Stimulated activated CD4-positive, alpha-beta T cell treated with anti-CD3 and anti-CD28 coated beads, Interleukin-12 subunit alpha, Interleukin-12 subunit beta, amount 100 ng/mL, for 48 hours (primary cell): ENCODE measurements around the gene CLPTM1L.
A peak's percentile ranks its signal among the peaks of the same experiment; 100 is the strongest.

Experiments
- DNase-seq, 3 donors: peaks; one replicate each; pipeline ENCODE4 v3.0.0-alpha.2; 2020; ENCODE audit warnings: low read depth in 2 of 3, low spot score in 1 of 3

The CLPTM1L gene, protein sequence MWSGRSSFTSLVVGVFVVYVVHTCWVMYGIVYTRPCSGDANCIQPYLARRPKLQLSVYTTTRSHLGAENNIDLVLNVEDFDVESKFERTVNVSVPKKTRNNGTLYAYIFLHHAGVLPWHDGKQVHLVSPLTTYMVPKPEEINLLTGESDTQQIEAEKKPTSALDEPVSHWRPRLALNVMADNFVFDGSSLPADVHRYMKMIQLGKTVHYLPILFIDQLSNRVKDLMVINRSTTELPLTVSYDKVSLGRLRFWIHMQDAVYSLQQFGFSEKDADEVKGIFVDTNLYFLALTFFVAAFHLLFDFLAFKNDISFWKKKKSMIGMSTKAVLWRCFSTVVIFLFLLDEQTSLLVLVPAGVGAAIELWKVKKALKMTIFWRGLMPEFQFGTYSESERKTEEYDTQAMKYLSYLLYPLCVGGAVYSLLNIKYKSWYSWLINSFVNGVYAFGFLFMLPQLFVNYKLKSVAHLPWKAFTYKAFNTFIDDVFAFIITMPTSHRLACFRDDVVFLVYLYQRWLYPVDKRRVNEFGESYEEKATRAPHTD

DNA sequence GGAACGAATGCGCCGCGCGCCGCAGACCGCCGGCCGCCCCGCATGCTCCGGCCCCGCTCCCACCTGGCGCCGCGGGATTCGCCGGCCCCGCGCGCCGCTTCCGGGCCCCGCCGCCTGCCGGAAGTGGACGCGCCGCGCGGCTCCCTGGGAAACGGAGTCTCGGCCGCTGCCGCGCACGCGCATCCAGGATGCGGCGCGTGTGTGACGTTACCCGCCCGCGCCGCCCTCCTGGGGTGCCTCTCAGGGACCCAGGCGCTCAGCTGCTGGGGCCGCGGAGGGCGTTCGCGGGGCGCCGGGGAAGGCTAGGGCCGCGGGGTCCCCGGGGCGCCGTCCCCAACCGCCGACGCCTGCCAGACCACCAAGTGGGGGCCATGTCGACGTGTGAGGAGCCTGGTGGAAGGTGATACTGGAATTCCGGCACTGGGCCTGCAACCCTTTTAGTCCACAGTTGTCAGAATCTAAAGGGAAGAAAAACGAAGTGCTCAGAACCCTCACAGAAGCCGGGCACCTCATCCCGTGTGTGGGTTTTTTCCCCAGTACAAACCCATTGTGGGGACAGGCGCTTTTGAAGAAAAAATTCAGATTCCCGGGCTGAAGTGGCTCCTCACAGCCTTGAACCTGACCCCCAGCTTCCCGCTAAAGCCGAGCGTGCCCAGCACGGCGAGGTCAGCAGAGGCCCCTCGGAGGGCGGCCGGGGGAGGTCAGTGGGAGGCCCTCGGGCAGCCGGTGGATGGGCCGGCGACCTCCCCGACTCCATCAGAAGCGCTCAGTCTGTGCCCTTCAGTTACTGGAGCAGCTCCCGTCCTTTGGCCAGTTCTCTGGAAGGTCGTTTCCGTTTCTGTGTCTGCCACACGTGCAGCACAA is at the start of gene CLPTM1L:
Gene CLPTM1L (minus strand): TSS at position 125 of the 864 bp plus-strand sequence. CDS start 258 bp downstream, outside the sequence.
- DNase-seq = peak; percentile 66 to 82 (median 74)

DNA sequence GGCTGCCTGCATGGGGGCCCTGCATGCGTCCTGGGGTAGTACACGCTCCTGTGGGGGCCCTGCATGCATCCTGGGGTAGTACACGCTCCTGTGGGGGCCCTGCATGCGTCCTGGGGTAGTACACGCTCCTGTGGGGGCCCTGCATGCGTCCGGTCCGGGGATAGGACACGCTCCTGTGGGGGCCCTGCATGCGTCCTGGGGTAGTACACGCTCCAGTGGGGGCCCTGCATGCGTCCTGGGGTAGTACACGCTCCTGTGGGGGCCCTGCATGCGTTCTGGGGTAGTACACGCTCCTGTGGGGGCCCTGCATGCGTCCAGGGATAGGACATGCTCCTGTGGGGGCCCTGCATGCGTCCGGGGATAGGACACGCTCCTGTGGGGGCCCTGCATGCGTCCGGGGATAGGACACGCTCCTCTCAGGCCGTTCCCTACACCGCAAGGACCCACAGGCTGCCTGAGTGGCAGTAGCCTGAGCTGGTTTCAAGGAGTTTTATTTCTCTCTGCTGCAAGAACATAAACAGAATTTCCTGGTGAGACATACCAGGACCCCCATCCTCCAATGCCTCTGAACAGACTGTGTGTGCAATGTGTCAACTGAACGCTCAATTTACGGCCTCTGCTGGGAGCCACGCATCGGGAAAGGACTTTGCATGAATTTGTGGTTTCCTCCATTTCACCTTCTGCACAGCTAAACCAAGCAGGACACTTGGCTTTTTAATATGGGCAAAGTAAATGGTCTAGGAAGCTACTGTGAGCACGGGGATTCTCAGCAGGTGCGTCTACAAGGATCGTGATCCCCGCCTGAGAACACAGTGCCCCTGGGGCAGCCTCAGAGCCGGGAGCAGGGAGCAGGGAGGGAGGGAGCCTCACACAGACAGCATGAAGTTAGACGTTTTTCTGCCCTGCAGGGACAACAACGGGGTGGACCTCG is 48.9 kb upstream of the CLPTM1L start:
- DNase-seq = no peak

DNA sequence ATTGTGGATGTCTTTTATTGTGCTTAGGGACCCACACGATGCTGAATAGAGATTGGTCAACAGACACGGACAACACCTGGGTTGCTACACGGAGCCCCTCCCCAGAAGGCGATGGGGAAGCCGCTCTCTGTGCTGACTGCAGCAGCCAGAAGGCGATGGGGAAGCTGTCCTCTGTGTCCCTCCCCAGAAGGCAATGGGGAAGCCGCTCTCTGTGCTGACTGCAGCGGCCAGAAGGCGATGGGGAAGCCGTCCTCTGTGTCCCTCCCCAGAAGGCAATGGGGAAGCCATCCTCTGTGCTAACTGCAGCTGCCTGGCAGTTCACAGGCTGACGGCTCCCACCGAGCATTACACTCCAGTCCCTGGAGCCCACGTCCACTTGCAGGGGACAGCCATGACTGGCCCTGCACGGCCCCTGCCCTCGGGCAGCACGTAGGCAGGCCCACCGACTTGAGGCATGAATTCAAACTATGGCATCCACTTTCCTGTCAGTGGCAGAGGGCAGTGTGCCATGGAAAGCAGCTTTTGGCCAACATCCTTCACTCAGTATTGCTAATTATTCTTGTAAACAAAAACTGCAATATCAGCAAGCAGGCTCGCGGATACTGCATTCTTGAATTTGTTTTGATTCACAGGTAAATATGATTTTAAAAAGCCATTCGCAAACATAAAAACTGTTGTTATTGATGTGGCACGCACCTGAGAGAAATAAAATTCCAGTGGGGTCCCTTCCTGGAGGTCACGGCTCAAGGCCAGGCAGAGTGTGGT is 48.1 kb upstream of the CLPTM1L start:
- no peak for DNase-seq

DNA sequence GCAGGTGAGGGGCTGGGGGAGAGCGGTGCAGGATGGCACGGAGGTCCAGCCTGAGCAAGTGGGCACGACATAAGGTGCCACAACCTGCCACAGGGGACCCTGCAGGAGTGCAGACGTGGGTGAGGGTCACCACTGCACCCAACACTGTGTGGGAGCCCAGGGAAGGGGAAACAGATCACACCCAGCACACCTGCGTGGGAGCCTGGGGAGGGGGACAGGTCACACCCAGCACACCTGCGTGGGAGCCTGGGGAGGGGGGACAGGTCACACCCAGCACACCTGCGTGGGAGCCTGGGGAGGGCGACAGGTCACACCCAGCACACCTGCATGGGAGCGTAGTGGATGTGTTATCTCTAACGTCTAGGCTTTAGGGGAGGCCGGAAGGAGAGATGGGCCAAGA is 47.4 kb upstream of the CLPTM1L start:
- no peak for DNase-seq

DNA sequence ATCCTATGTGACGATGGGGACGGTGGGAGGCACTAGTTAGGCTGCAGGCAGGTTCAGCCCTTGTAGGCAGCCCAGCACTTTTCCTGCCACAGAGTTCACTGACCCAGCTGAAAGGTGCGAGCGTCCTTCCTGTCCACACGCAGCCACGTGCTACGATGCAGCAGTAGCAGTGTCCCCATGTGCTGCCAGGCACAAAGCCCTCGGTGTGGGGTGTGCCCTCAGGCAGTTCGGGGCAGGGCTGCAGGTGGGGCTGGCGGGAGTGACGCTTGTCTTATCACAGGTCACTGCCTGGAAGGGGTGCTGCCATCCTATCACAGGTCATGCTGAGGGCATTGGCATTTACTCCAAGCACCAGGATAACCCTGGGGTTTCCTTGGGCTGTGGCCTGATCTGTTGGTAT is 46.8 kb upstream of the CLPTM1L start:
- no peak for DNase-seq

DNA sequence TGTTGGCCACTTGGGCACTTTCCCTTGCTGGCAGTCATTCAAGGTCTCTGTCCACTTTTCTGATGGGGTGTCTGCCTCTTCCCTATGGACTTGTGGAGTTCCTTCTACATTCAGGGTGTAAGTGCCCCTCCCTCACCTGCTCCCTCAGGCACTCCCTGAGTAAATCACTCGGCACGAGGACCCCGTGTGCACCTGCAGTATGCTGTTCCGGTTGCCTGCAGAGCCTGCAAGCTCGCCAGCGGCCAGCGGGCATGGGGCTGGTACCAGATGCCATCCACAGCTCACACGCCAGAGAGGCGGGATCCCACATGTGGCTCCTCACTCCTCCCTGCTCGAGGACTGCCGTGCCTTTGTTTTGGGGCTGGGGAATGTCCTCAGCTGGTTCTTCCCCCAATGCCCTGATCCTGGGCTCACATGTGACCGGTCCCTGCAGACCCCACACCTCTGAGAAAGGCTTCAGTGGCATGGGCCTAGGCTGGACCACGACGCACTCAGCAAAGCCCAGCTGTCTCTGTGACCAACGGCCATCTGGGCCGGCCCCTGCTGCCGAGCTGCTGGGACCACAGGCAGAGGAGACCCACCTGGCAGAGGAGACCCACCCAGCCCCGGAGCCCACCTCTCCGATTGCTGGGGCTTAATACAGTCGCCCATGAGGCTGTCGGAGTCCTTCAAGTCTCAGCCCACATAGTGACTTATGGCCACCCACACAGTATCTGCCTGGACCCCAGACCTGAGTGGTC is 46.1 kb upstream of the CLPTM1L start:
- DNase-seq = no peak

DNA sequence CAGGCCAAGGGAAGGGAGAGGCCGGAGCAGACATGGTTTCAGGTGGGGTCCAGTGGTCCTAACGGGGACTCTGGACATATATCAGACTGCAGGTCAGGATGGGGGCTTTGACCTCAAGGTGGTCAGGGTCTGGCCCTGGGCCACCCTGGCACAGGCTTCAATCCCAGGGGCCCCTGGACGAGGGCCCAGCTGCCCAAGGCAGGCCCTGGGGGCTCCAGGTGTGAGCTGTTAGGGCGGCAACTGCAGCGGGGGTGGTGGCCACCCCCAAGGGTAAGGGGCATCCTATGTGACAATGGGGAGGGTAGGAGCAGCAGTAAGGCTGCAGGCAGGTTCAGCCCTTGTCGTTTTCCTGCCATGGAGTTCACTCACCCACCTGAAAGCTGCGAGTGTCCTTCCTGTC is 45.4 kb upstream of the CLPTM1L start:
- no peak for DNase-seq

DNA sequence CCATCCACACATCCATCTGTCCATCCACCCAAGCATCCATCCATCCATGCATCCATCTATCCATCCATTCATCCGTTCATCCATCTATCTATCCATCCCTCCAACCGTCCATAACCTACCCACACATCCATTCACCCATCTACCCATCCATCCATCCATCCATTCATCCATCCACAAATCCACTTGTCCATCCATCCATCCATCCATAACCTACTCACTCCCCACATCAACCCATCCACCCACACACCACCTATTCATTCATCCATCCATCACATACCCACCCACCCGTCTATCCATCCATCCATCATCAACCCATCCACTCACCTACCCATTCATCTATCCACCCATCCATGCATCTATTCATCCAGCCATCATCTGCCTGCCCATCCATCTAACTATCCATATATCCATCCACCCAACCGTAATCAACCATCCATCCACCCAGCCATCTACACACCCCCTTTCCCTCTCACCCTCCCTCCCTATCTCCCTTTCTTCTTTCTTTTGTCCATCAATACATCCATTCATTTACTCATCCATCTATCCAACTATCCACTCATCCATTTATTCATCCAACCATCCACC is 43.6 kb upstream of the CLPTM1L start:
- DNase-seq = no peak

DNA sequence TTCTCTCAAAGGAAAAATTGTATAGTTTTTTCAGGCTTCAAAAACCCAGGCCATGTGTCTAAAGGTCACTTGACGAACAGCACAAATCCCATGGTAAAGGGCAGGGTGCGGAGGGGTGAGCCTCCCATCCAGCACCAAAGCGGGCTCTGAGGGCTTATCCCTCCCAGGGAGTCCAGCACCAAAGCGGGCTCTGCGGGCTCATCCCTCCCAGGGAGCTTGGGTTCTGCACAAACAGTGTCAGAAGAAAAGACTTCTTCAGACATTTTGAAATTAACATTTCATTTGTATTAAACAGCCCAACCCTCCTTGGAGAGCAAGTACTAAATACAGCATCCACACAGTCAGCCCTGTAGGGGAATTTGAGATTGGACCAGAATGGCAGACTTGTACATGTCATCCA is 43.0 kb upstream of the CLPTM1L start:
- DNase-seq = no peak

DNA sequence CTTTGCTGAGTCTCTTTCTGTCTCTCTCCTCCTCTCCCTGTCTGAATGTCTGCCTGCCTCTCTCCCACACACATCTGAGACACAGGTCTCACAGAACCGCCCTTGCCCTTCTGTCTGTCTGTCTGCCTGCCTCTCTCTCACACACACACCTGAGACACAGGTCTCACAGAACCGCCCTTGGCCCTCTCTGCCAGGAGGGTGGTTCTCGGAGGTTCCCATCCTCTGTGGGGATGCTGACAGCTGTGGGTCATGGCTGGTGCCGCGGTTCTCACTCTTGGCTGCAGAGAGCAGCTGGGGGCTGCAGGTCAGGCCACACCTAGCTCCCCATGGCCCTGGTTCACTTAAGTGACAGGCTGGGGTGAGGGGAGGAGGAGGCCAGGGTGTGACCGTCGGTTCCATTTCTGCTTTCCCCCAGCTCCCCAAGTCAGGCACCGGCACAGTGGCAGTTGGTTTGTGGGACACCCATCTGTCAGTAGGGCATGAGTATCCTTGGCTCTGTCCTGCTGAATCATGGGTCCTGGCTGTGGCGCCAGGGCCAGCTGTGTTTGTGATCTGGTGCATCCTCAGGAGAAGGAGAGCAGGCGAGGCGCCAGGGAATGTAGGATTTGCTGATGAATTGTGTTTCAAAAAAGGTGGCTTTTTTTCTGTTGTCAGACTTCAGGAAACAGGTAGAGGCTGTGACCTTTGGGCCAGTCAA is 42.3 kb upstream of the CLPTM1L start:
- no peak for DNase-seq

DNA sequence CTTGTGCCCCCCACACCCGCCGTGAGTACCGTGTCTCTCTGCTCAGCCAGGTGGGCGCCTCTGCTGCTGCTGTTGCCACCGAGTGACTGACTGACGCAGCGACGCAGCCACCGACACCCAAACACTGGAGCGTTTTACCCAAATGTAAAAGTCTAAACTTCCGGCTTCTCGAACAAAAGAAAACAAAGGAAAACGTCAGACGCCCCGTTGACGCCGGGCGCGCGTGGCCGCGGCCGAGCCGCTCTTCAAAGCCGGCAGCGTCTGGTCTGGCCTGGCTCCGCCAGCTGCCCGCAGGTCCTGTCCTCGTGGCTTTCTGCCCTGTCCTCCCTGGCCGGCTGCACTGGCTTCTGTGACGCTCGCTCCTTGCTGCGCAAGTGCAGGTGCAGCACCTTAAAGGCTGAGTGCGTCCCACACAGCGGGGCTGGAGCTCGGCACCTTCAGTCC is 41.4 kb upstream of the CLPTM1L start:
- peak; percentile 4 to 35 (median 27) for DNase-seq

DNA sequence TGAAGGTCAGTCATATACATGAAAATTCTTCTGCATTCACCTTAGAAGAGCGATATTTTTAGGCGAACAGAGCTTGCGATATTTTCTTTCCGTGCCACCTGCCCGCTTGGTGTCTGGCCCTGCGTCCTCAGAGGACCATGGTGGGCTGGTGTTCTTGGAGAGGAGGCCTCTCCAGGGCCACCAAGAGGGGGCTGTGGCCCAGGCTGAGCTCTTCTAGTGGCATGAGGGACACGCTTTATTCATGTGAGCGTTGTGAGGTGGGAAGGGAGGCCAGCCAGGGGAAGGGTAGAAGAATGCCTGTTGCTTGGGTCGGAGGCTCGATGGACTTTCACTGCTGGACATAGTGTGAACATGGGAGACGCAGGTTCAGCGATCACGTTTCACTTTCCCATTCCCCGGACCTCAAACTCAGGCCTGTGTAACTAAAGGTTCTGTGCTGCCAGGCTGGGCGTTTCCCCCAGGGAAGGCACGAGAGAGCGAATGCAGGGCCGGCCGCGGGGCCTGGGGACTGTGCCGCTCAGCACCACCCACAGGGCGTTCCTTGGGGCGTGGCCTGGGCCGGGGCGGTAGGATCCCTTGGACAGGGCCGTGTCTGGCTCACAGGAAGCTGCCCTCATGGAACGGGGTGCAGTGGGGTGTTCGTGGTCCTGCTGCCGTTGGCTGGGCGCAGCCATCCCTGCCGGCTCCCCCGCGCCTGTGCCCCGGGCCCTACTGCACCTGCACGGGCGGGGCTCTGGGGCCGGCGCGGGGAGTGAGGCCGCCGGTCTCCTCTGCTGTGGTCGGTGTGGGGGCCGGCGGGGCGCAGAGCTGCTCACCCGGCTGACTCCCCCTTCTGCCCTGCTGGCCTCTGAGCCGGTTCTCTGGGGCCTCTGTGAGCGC is 40.7 kb upstream of the CLPTM1L start:
- DNase-seq = peak; percentile 62 to 82 (median 75)

DNA sequence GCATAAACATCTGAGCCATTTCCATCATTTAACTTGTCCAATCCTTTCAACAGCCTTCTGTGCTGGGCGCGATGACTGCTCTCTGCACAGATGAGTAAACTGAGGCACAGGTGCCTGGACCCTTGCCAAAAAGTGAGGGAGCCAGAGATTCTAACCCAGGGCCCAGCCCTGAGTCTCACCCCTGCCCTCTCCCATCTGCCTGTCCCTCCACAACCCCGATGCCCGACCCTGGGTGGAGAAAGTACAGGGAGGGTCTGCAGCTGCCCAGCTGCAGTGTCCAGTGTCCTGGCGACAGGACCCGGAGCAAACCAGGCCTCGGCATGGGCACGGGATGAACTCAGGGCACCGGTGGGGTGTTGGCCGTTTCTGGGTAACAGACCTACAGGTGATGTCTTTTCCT is 39.6 kb upstream of the CLPTM1L start:
- DNase-seq = no peak

DNA sequence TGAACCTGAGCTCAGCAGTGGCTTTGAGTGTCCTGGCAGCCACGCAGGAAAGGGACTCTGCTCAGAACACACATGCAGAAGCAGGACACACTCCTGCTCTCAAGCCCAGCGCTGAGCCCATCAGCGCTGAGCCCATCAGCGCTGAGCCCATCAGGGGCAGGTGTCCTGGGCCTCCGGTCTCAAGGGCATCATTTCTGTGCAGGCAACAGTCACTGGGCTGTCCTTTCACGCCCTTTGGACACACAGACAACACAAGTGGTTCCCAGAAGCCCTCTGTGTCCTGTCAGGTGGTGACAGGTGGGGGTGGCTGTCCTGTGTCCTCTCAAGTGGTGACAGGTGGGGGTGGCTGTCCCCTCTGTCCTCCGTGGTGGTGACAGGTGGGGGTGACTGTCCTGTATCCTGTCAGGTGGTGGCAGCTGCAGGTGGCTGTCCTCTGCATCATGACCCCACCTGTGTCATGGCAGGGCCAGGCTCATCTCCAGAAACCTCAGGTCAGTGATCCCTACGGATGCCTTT is 39.0 kb upstream of the CLPTM1L start:
- DNase-seq = no peak

DNA sequence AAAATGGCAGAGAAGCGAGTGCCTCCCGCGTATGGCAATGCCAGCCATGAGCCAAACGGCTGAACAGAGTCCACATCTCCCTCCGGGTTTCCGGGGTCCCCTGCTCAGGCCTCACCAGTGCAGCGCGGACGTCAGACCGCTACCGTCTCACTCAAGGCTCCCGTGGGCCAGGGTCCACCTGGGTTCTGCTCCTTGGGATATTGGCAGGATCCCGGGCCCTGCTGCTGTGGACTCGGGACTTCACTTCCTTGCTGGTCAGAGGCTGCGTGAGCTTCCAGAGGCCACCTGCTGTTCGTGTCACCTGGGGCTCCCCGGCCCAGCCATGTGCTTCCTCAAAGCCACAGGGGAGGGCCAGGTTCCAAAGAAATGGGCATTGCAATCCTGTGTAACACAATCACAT is 38.4 kb upstream of the CLPTM1L start:
- DNase-seq = no peak

DNA sequence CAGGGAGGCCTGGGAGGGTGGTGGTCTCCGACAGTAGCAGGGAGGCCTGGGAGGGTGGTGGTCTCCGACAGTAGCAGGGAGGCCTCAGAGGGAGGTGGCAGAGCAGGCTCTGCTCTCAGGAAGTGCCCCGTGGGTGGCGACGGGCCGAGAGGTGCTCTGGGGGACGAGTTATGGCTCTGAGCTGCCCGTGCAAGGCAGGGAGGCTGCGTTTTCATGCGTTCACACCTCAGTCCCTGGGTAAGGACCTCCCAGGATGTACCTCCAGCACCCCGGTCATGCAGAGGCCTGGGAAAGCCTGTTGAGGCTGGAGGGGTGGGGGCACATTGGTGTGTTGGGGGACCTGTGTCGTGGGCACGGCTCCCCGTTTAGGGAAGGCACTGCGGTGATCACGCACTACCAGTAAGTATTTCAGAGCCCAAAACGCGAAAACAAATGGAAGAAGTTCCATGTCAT is 37.4 kb upstream of the CLPTM1L start:
- DNase-seq = no peak
